HG03103 (cell line): ENCODE measurements around the gene SHMT2.

ENCODE experiments used
- ATAC-seq: cut with Tn5 transposase; IDR thresholded peaks from one replicate; pipeline ENCODE4 v1.9.1; 2021; ENCODE audit warnings: low read depth; ENCODE audit not compliant: unreplicated experiment

SHMT2 gene

DNA sequence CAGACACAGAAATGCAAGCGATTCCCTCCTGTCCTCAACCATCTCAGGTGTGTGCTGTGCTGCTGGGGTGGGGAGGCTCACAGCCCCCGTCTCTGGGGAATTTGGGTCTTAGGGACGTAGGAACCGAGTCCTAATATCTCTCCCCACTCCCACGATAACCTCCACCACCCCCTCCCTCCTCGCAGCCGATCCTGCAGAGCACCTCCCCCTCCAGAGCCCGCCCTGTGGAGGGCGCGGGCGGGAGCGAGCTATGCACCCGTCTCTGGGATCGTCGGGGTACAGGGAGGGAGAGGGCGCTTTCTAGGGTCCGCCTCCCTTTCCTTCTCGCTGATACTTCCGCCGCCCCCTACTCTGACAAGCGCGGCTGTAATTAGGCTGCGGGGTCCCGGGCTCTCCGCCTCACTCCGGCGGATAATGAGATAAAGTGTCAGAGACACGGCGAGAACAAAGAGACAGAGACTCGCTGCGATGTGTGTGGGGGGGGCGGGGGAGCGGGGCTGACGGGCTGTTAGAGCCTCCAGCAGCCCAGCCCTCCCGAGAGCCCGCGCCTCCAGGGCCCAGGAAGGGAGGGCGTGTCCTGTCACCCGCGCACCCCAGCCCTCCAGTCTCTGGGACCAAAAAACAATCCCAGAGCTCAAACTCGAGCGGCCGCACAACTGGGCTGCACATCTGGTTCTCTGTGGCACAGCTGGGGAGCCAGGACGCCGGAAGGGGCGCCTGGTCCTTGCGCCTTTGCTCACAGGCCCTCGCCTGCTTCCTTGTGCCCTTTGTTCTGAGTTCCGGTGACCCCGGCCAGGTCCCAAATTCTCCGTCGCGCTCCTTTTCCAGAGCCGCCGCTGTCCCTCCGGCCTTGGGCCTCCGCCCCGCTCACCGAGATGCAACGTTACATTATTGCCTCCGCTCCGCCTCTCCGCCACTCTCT, 8.7 kb downstream of the SHMT2 start:
- no peak for ATAC-seq

- no peak for ATAC-seq
Observed at GRCh38 chr12:57238854-57239554, 9.5 kb downstream of the SHMT2 start.

- no peak for ATAC-seq
Observed at GRCh38 chr12:57239587-57240065, 10.1 kb downstream of the SHMT2 start.

DNA sequence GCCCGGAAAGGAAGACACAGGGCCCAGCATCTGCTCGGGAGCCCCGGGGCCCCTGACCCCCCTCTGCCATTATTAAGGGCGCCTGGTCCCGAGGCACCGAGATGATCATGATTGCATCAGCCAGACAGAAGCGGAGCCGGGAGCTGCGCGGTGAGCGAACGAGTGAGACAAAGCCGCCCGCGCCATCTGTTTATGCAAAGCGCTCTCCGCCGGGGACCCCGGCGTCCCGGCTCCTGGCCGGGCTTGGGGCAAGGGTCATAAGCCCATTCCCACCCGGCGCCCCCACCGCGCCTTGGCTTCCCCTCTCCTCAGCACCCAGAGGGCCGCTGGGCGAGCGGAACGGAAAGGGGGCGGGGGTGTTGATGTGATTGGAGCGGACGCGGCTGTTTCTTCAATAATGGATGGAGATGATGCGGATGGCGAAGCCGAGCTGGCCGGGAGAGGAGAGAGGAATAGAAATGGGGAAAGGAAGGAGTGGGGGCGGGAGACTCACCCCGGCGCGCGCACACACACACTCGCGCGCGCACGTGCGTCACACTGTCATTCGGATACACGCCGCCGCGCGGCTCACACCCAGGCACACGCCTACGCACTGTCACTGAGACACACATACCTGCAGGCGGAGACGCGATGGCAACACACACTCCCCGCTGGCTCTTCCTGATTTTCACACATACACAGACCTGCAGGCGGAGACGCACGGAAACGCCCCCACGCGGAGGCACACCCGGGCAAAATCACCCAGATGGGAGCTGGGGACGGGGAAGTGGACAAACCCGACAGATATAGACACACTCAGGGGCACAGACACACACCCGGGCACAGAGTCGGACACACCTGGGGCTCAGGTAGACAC, 10.8 kb downstream of the SHMT2 start:
- no peak for ATAC-seq

GRCh38 chr12:57240926-57241401, 11.5 kb downstream of the SHMT2 start:
- ATAC-seq, result no peak

GRCh38 chr12:57241402-57242310, 12.1 kb downstream of the SHMT2 start:
- ATAC-seq, result no peak

DNA sequence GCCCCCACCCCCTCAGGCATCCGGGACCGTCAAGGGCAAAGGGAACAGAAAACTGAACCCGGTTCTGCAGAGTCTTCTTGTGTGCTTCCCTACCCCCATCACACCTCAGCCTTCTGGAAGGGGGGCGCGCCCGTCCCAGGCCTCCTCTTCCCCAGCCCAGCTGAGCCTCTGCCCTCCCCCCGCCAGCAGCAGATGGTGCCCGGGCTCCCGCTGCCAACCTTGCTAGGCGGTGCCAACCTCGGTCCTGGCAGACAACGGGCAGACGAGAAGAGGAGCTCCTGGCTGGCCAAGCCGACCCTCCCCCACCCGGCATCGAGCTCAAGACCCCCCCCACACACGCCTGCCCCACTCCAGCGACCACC, 12.8 kb downstream of the SHMT2 start:
- no peak for ATAC-seq

- no peak for ATAC-seq
Observed at GRCh38 chr12:57242691-57243454, 13.4 kb downstream of the SHMT2 start.

DNA sequence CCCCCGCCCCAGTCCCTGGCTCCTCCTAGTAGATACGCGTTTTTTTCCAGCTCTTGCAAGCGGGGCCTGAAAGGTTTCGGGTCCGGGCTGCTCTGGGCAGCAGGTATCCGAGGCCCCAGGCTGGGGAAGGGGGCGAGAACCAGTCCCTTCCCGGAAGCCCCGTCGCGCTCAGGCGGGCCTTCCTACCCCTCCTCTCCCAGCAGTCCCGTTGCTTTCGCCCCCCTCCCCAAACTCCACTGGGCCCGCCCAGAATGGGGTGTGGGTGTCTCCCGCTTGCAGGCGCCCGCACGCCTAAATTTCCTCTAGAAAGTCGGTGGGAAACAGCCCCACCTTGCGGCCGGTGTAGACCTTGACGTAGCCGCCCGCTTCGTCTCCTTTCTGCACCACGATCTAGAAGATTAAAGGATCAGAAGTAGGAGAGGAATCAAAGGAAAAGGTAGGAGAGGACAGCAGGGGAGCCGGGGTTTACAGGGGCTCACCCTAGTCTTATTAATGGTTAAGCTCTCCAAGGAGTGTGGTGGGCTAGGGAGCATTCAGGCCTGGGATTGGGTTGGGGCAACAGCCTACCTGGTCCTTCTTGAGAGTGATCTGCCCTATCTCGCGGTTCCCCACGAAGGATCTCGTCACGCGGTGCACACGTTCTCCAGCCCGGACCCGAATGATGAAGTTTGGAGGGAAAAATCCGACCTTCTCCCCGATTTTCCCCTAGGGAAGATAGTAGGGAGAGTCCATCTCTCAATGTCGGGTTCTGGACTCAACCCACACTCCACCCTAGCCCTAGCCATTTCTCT, 14.2 kb downstream of the SHMT2 start:
- no peak for ATAC-seq

- no peak for ATAC-seq
Observed at GRCh38 chr12:57244312-57244696, 14.8 kb downstream of the SHMT2 start.

GRCh38 chr12:57247041-57247440, 17.5 kb downstream of the SHMT2 start:
- no peak for ATAC-seq

DNA sequence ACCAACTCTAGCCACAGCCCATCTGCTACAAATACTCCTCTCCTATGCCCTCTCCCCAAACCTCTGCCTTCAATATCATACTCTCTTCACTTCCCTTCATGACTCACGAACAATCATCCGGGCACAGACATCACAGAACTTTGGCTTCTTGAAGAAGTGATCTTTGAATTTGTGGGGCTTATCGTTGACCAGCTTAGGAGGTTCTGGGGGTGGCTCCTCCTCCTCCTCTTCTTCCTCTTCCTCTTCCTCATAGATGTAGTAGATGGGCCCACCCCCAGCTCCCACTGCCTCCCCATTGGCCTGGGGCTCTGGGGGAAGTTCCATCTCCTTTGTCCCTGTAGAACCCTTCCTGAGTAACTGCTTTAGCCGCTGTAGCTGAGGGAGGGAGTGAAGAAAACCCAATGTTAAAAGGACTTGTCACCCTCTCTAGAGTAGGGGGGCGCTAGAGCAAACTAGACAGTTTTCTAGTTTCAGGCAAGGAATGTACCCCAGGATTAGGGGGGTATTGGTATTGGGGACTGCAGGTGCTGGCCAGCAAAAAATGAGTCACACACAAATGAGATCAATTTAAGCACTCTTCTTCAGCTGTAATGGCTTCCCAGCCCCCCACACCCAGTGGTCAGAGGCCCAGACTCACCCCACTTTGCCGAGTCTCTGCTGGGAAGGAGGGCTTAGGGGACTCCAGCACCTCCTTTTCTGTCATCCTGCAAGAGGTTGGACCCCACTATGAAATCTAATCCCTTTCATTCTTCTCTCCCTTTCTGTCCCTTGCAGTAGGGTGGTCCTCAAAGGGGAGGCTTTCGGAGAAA, 19.6 kb downstream of the SHMT2 start:
- ATAC-seq, result no peak

GRCh38 chr12:57250541-57250940, 21.0 kb downstream of the SHMT2 start:
- ATAC-seq, result no peak

DNA sequence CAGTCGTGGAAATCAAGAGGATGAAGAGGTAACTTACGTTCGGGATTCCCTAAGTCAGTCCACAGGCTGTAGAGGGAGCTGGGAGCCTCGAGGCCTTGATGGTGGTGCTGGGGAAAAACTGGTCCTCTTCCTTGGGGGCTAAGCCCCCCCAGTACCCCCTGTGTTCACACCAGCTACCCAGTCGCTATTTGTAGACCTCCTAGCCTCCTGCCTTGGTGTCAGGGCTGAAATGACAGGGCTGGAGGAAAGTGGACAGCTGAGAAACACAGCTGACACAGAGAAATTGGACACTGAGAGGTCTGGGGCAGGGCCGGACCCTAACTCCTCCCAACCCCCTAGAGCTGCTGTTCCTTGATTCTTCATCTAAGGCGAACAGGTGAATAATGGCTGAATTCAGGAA, 21.4 kb downstream of the SHMT2 start, which contains the start of gene STAC3:
Gene STAC3 (minus strand): TSS at position 232 of the 400 bp plus-strand sequence. CDS start 1,551 bp downstream, outside the sequence.
- ATAC-seq, result no peak

DNA sequence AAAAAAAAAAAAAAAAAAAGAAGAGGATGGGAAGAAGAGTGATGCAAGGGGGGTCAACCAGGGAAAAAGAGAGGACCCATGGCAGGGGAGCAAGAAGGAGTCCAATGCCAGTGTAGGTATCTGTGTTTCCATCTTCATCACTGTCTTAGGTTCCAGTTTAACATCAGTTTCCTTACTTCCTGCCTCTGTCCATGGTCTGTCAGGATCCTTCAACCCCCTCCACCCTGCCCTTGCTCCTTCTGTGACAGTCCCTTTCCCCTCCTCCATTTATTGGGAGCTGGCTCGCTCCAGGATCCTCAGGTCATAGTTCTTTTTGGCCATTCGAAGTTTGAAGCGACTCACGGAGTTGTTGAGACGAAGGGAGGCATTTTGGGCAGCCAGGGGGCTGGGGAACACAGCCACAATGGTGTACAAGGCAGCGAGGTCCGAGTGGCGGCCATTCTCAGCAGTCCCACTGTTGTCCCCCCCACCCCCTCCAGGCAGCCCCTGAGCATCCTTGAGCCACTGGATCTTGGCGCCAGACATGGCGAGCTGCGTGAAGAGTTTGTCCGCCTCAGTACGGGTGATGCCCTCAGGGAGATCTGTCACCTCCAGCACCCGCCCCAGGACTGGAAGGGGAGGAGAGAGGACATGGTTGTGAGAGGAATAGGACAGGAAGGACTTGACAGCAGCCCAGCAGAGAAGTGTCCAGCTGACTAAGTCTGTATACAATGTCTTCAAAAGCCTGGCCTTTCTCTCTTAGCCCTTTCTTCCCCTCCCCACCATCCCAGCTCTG, 25.2 kb downstream of the SHMT2 start:
- ATAC-seq, result no peak

- ATAC-seq, result no peak
Observed at GRCh38 chr12:57255916-57256315, 26.4 kb downstream of the SHMT2 start.
